ENCODE measurements around the gene CROCC2. TPM values are rescaled to one million over a fixed set of nuclear protein-coding genes. Genes with fewer than 3 reads are reported as not detected.

The CROCC2 gene
- polyA plus RNA-seq, 2 of the 4 experiments (the other 2 are of a cell fraction): not detected

DNA sequence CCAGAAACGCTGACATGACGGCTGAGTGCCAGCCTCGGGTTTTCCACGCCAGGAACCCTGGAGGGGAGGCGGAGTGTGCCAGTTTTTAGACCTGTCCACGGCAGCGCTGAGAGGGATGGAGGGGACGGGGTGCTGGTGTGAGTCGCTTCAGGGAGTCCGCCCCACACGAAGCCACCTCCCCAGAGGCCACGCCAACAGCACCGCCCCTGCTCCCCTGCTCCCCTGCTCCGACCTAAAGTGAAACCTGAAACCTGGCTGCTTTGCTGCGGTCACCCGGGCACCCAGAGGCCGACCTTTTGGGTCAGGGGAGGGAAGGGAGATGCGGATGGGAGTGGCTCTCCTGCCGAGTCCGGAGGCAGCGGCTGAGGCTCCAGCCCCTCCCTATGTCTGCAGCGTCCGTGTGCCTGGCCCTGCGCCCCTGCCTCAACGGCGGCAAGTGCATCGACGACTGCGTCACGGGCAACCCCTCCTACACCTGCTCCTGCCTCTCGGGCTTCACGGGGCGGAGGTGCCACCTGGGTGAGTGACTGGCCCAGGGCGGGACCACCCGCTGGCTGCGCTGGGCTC lies 130.3 kb downstream of the CROCC2 start:
- Histone ChIP-seq H3K4me1 (no peaks in the 10 kb centered on the region), H3K9me3 (no peaks in the 10 kb centered on the region), H3K4me2 (no peak overlapping the region), H3K27ac (no peak overlapping the region), H3K4me3 (no peak overlapping the region)
- ATAC-seq (no peak), FAIRE-seq (no peak), DNase-seq (ENCODE audit: low read depth in 1 of 2, low spot score in 1 of 2) (no peak)
- TF ChIP-seq TFCP2L1 (CRISPR knock-in tag; IDR thresholded peaks at IDR 0.05) (no peak), ZNF302 (CRISPR knock-in tag; IDR thresholded peaks at IDR 0.05) (no peak), MYC (IDR thresholded peaks at IDR 0.05; ENCODE audit: borderline replicate concordance, low read length) (no peak), KDM1A (IDR thresholded peaks at IDR 0.05; ENCODE audit: low read depth) (no peak), PHF8 (IDR thresholded peaks at IDR 0.05; ENCODE audit: borderline replicate concordance, low read depth) (no peak), ZSCAN20 (CRISPR knock-in tag; IDR thresholded peaks at IDR 0.05) (no peak), HOXB13 (CRISPR knock-in tag; IDR thresholded peaks at IDR 0.05; ENCODE audit: low read depth) (no peak), CHD2 (IDR thresholded peaks at IDR 0.05; ENCODE audit: low read length, partially characterized antibody) (no peak)
- TF ChIP-seq, protein P1, sequence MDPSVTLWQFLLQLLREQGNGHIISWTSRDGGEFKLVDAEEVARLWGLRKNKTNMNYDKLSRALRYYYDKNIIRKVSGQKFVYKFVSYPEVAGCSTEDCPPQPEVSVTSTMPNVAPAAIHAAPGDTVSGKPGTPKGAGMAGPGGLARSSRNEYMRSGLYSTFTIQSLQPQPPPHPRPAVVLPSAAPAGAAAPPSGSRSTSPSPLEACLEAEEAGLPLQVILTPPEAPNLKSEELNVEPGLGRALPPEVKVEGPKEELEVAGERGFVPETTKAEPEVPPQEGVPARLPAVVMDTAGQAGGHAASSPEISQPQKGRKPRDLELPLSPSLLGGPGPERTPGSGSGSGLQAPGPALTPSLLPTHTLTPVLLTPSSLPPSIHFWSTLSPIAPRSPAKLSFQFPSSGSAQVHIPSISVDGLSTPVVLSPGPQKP (IDR thresholded peaks at IDR 0.05; ENCODE audit: low read depth, low read length): no peak
- TF ChIP-seq, protein P2, sequence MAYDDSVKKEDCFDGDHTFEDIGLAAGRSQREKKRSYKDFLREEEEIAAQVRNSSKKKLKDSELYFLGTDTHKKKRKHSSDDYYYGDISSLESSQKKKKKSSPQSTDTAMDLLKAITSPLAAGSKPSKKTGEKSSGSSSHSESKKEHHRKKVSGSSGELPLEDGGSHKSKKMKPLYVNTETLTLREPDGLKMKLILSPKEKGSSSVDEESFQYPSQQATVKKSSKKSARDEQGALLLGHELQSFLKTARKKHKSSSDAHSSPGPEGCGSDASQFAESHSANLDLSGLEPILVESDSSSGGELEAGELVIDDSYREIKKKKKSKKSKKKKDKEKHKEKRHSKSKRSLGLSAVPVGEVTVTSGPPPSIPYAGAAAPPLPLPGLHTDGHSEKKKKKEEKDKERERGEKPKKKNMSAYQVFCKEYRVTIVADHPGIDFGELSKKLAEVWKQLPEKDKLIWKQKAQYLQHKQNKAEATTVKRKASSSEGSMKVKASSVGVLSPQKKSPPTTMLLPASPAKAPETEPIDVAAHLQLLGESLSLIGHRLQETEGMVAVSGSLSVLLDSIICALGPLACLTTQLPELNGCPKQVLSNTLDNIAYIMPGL (CRISPR knock-in tag; IDR thresholded peaks at IDR 0.05; ENCODE audit: borderline replicate concordance): no peak
- TF ChIP-seq, protein P3, sequence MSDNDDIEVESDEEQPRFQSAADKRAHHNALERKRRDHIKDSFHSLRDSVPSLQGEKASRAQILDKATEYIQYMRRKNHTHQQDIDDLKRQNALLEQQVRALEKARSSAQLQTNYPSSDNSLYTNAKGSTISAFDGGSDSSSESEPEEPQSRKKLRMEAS (IDR thresholded peaks at IDR 0.05): no peak
- CTCF ChIA-PET: no interaction called here
- POLR2A ChIA-PET: no interaction called here
- WGBS (ENCODE audit: missing lambda C conversion rate): 72% methylated on average over 28 of the region's 36 CpGs

DNA sequence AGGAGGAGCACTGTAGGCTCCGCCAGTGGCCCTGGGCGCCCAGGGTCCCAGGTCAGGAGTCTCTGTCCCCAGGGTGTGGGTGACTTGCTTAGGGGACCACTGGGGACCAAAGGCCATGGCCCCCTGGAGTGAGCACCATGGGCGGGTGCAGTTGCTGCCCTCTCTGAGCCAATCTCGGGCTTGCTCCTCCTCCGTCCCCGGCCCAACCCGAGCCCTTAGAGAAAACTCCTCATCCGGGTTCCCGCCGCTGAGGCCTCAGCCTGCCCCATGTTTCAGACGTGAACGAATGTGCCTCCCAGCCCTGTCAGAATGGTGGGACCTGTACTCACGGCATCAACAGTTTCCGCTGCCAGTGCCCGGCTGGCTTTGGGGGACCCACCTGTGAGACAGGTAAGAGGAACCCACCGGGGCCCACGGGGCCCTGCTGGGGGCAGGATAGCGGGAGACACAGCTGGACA lies 130.9 kb downstream of the CROCC2 start:
- no peaks in the 10 kb centered on the region for H3K4me1 ChIP-seq
- WGBS (ENCODE audit: missing lambda C conversion rate): 71% methylated on average over 10 of the region's 18 CpGs
- DNase-seq (ENCODE audit: low read depth in 1 of 2, low spot score in 1 of 2) (no peak), FAIRE-seq (no peak), ATAC-seq (no peak)
- CTCF ChIA-PET: no interaction called here
- H3K9me3 ChIP-seq: no peaks in the 10 kb centered on the region
- H3K4me2 ChIP-seq: no peak overlapping the region
- no peak overlapping the region for H3K4me3 ChIP-seq
- H3K27ac ChIP-seq: no peak overlapping the region
- TF ChIP-seq TFCP2L1 (CRISPR knock-in tag; IDR thresholded peaks at IDR 0.05): no peak
- no peak for TF ChIP-seq HDAC2 (IDR thresholded peaks at IDR 0.05)
- TF ChIP-seq, protein P4, sequence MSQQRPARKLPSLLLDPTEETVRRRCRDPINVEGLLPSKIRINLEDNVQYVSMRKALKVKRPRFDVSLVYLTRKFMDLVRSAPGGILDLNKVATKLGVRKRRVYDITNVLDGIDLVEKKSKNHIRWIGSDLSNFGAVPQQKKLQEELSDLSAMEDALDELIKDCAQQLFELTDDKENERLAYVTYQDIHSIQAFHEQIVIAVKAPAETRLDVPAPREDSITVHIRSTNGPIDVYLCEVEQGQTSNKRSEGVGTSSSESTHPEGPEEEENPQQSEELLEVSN (IDR thresholded peaks at IDR 0.05; ENCODE audit: borderline replicate concordance, low read depth): no peak
- TF ChIP-seq, protein P5, sequence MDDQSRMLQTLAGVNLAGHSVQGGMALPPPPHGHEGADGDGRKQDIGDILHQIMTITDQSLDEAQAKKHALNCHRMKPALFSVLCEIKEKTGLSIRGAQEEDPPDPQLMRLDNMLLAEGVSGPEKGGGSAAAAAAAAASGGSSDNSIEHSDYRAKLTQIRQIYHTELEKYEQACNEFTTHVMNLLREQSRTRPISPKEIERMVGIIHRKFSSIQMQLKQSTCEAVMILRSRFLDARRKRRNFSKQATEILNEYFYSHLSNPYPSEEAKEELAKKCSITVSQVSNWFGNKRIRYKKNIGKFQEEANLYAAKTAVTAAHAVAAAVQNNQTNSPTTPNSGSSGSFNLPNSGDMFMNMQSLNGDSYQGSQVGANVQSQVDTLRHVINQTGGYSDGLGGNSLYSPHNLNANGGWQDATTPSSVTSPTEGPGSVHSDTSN (IDR thresholded peaks at IDR 0.05): no peak
- TF ChIP-seq RCOR1 (IDR thresholded peaks at IDR 0.05; ENCODE audit: low read depth, low read length): no peak
- TF ChIP-seq FOXS1 (CRISPR knock-in tag; IDR thresholded peaks at IDR 0.05): no peak
- TF ChIP-seq, protein P6, sequence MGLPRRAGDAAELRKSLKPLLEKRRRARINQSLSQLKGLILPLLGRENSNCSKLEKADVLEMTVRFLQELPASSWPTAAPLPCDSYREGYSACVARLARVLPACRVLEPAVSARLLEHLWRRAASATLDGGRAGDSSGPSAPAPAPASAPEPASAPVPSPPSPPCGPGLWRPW (IDR thresholded peaks at IDR 0.05): no peak
- no peak for TF ChIP-seq CHD4 (IDR thresholded peaks at IDR 0.05; ENCODE audit: borderline replicate concordance)
- TF ChIP-seq, protein P7, sequence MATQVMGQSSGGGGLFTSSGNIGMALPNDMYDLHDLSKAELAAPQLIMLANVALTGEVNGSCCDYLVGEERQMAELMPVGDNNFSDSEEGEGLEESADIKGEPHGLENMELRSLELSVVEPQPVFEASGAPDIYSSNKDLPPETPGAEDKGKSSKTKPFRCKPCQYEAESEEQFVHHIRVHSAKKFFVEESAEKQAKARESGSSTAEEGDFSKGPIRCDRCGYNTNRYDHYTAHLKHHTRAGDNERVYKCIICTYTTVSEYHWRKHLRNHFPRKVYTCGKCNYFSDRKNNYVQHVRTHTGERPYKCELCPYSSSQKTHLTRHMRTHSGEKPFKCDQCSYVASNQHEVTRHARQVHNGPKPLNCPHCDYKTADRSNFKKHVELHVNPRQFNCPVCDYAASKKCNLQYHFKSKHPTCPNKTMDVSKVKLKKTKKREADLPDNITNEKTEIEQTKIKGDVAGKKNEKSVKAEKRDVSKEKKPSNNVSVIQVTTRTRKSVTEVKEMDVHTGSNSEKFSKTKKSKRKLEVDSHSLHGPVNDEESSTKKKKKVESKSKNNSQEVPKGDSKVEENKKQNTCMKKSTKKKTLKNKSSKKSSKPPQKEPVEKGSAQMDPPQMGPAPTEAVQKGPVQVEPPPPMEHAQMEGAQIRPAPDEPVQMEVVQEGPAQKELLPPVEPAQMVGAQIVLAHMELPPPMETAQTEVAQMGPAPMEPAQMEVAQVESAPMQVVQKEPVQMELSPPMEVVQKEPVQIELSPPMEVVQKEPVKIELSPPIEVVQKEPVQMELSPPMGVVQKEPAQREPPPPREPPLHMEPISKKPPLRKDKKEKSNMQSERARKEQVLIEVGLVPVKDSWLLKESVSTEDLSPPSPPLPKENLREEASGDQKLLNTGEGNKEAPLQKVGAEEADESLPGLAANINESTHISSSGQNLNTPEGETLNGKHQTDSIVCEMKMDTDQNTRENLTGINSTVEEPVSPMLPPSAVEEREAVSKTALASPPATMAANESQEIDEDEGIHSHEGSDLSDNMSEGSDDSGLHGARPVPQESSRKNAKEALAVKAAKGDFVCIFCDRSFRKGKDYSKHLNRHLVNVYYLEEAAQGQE (IDR thresholded peaks at IDR 0.05): no peak
- no peak for TF ChIP-seq HEYL (CRISPR knock-in tag; IDR thresholded peaks at IDR 0.05)
- no peak for TF ChIP-seq ZFP36 (IDR thresholded peaks at IDR 0.05; ENCODE audit: borderline replicate concordance, partially characterized antibody)
- TF ChIP-seq, protein P1 (IDR thresholded peaks at IDR 0.05; ENCODE audit: low read depth, low read length): no peak
- no peak for TF ChIP-seq MYC (IDR thresholded peaks at IDR 0.05; ENCODE audit: borderline replicate concordance, low read length)
- POLR2A ChIA-PET: no interaction called here
